Measurements from ENCODE around the gene ASIC1.

- TF ChIP-seq POLR2A (IDR thresholded peaks at IDR 0.05) (no peak), CTCF (IDR thresholded peaks at IDR 0.05) (no peak)
Measured at GRCh38 chr12:50017641-50018040, 39.8 kb upstream of the ASIC1 start.

Data from adrenal gland (tissue), 5 donors.